IMR-90 (cell line): ENCODE data around the gene AHCYL2. TPM values are rescaled to one million over a fixed set of nuclear protein-coding genes. Genes with fewer than 3 reads are reported as not detected.

Experiments used
- ATAC-seq: fragments of 200-7000 bp; cut with Tn5 transposase; 2 replicates; pipeline ENCODE4 v1.9.1; 2020; ENCODE audit warnings: low read depth, mild to moderate bottlenecking, moderate library complexity
- BruUV-seq: library from RNA; stranded (reverse); fragments of 400-500 nt; replicated peaks from 2 replicates; lab custom pipeline; 2021; lab: Mats Ljungman, UMichigan
- CTCF ChIA-PET: fragments of 300-600 bp; formaldehyde crosslinking; extraction: SDS; loops from one replicate; lab custom pipeline; 2021; ENCODE audit warnings: antibody characterized with exemption; lab: Yijun Ruan, JAX
- POLR2A ChIA-PET: fragments of 300-600 bp; sonication (Branson Sonifier 250); formaldehyde crosslinking; loops from one replicate; lab custom pipeline; 2022; ENCODE audit warnings: antibody characterized with exemption; ENCODE audit not compliant: unreplicated experiment; lab: Charles Lee
- DNase-seq: peaks from one replicate; pipeline ENCODE4 v3.0.0; 2013
- H2AFZ ChIP-seq: replicated peaks from 2 replicates; pipeline ENCODE3; 2013; ENCODE audit warnings: low read length, mild to moderate bottlenecking; ENCODE audit not compliant: poor library complexity
- H2AK5ac ChIP-seq: 2 replicates; pipeline ENCODE4 v1.6.1; 2013; ENCODE audit warnings: low read depth, low read length, inconsistent platforms
- H2AK9ac ChIP-seq: replicated peaks from 2 replicates; pipeline ENCODE3; 2013; ENCODE audit warnings: mild to moderate bottlenecking, low read depth, low read length, moderate library complexity; ENCODE audit not compliant: poor library complexity
- H2BK120ac ChIP-seq: 2 replicates; pipeline ENCODE4 v1.6.1; 2013; ENCODE audit warnings: low read depth, low read length, inconsistent platforms
- H2BK15ac ChIP-seq: 3 replicates; pipeline ENCODE4 v1.6.1; 2013; ENCODE audit warnings: low read depth, low read length, inconsistent platforms
- H2BK20ac ChIP-seq: 2 replicates; pipeline ENCODE4 v1.6.1; 2013; ENCODE audit warnings: low read depth, mild to moderate bottlenecking, inconsistent platforms, low read length, moderate library complexity
- H2BK5ac ChIP-seq: 2 replicates; pipeline ENCODE4 v1.6.1; 2013; ENCODE audit warnings: mild to moderate bottlenecking, low read depth, low read length, inconsistent platforms; ENCODE audit not compliant: poor library complexity, severe bottlenecking
- H3K14ac ChIP-seq: replicated peaks from 2 replicates; pipeline ENCODE4 v1.6.1; 2013; ENCODE audit warnings: low read depth, low read length, inconsistent platforms
- H3K18ac ChIP-seq: 2 replicates; pipeline ENCODE4 v1.6.1; 2013; ENCODE audit warnings: low read depth, low read length, control low read depth
- H3K23ac ChIP-seq: 2 replicates; pipeline ENCODE4 v1.6.1; 2013; ENCODE audit warnings: low read depth, low read length, inconsistent platforms
- H3K27ac ChIP-seq: 2 replicates; pipeline ENCODE4 v1.5.1; 2013; ENCODE audit warnings: mild to moderate bottlenecking, control low read depth, low read length; ENCODE audit not compliant: insufficient read depth
- H3K27me3 ChIP-seq: 2 replicates; pipeline ENCODE4 v1.6.1; 2013; ENCODE audit warnings: low read length; ENCODE audit not compliant: control insufficient read depth, insufficient read depth
- H3K36me3 ChIP-seq: 2 replicates; pipeline ENCODE4 v1.6.1; 2013; ENCODE audit warnings: low read length, mixed read lengths; ENCODE audit not compliant: control insufficient read depth, insufficient read depth
- H3K4ac ChIP-seq: 2 replicates; pipeline ENCODE4 v1.6.1; 2013; ENCODE audit warnings: low read depth, low read length, inconsistent platforms
- H3K4me1 ChIP-seq: 2 replicates; pipeline ENCODE4 v1.6.1; 2013; ENCODE audit warnings: low read length, mixed read lengths; ENCODE audit not compliant: control insufficient read depth, insufficient read depth
- H3K4me2 ChIP-seq: 2 replicates; pipeline ENCODE4 v1.6.1; 2013; ENCODE audit warnings: low read depth, mild to moderate bottlenecking, control low read depth, low read length, moderate library complexity
- H3K4me3 ChIP-seq: 2 replicates; pipeline ENCODE4 v1.5.1; 2013; ENCODE audit warnings: low read depth, mild to moderate bottlenecking, control low read depth, low read length, moderate library complexity; ENCODE audit not compliant: insufficient read depth
- H3K56ac ChIP-seq: 2 replicates; pipeline ENCODE4 v1.6.1; 2013; ENCODE audit warnings: low read length, inconsistent platforms; ENCODE audit not compliant: insufficient read depth; ENCODE audit errors: extremely low read depth
- H3K79me1 ChIP-seq, 2 experiments: 2 replicates each; pipeline ENCODE4 v1.6.1; 2013; ENCODE audit warnings: low read length in 2 of 2, inconsistent platforms in 1 of 2, low read depth in 1 of 2
- H3K9ac ChIP-seq: 2 replicates; pipeline ENCODE4 v1.6.1; 2013; ENCODE audit warnings: low read depth, low read length, control low read depth
- H3K9me1 ChIP-seq: 2 replicates; pipeline ENCODE4 v1.6.1; 2013; ENCODE audit warnings: low read length, inconsistent platforms; ENCODE audit not compliant: insufficient read depth
- H3K9me3 ChIP-seq: 2 replicates; pipeline ENCODE4 v1.6.1; 2013; ENCODE audit warnings: low read length; ENCODE audit not compliant: control insufficient read depth, insufficient read depth
- H4K20me1 ChIP-seq: 2 replicates; pipeline ENCODE4 v1.6.1; 2013; ENCODE audit warnings: low read length, inconsistent platforms; ENCODE audit not compliant: insufficient read depth
- H4K5ac ChIP-seq: 2 replicates; pipeline ENCODE4 v1.6.1; 2013; ENCODE audit warnings: mild to moderate bottlenecking, low read depth, low read length, control low read depth
- H4K8ac ChIP-seq, 2 experiments: 2 replicates each; pipeline ENCODE4 v1.6.1; 2013; ENCODE audit warnings: low read depth in 2 of 2, low read length in 2 of 2, control low read depth in 1 of 2, inconsistent platforms in 1 of 2
- H4K91ac ChIP-seq: 2 replicates; pipeline ENCODE4 v1.6.1; 2013; ENCODE audit warnings: low read depth, low read length, inconsistent platforms; ENCODE audit not compliant: insufficient read depth
- CEBPB ChIP-seq: IDR thresholded peaks from 2 replicates; pipeline ENCODE4 v1.6.1; 2012; ENCODE audit warnings: low read depth, low read length, improper control_type of control experiment
- CTCF ChIP-seq: conservative IDR thresholded peaks from 2 replicates; pipeline ENCODE4 v1.5.1; 2012; ENCODE audit warnings: mild to moderate bottlenecking, low read depth, low read length, improper control_type of control experiment
- ELK1 ChIP-seq: fragments of 150-350 bp; IDR thresholded peaks from 2 replicates; pipeline ENCODE4 v1.6.1; 2016; ENCODE audit warnings: low read depth, mild to moderate bottlenecking, low read length, moderate library complexity, borderline replicate concordance
- FOS ChIP-seq: fragments of 150-350 bp; IDR thresholded peaks from 2 replicates; pipeline ENCODE4 v1.6.1; 2016; ENCODE audit warnings: low read depth, low read length
- MAFK ChIP-seq: IDR thresholded peaks from 2 replicates; pipeline ENCODE4 v1.6.1; 2012; ENCODE audit warnings: low read depth, low read length, improper control_type of control experiment
- NFE2L2 ChIP-seq: fragments of 150-350 bp; IDR thresholded peaks from 2 replicates; pipeline ENCODE4 v1.6.1; 2016; ENCODE audit warnings: low read depth, mild to moderate bottlenecking, low read length
- RAD21 ChIP-seq: IDR thresholded peaks from 2 replicates; pipeline ENCODE4 v1.6.1; 2012; ENCODE audit warnings: low read length, improper control_type of control experiment
- RCOR1 ChIP-seq: IDR thresholded peaks from 2 replicates; pipeline ENCODE4 v1.6.1; 2012; ENCODE audit warnings: mild to moderate bottlenecking, low read length, improper control_type of control experiment; ENCODE audit not compliant: insufficient replicate concordance
- RFX5 ChIP-seq: IDR thresholded peaks from 2 replicates; pipeline ENCODE4 v1.8.0; 2012; ENCODE audit warnings: low read depth, mild to moderate bottlenecking, low read length, moderate library complexity
- SMC3 ChIP-seq: fragments of 150-350 bp; IDR thresholded peaks from 2 replicates; pipeline ENCODE4 v1.6.1; 2016; ENCODE audit warnings: low read depth, mild to moderate bottlenecking, antibody characterized with exemption, low read length, moderate library complexity
- USF2 ChIP-seq: fragments of 150-350 bp; IDR thresholded peaks from 2 replicates; pipeline ENCODE4 v1.6.1; 2017; ENCODE audit warnings: mild to moderate bottlenecking, antibody characterized with exemption, low read length, low read depth
- WGBS, 2 experiments: methylation state at CpG; one replicate each; pipeline versions ENCODE4 v1.1.5 to v1.1.7; 2013; ENCODE audit warnings: missing lambda C conversion rate in 2 of 2; ENCODE audit not compliant: insufficient read length in 1 of 2; ENCODE audit errors: extremely low coverage in 2 of 2; 5-methylcytosine and 5-hydroxymethylcytosine counted together
- dilution Hi-C: fragments of 300-500 bp; cut with HindIII; formaldehyde crosslinking; loops from one replicate; pipeline ENCODE4 v1.14.3; 2018; ENCODE audit warnings: low sequenced_read_pairs; ENCODE audit not compliant: unreplicated experiment
- in situ Hi-C: fragments of 300-500 bp; cut with MboI; formaldehyde crosslinking; loops from 3 replicates; pipeline ENCODE4 v1.14.3; 2019; ENCODE audit warnings: low sequenced_read_pairs, inconsistent platforms, mixed read lengths
- intact Hi-C: fragments of 100-400 bp; cut with micrococcal nuclease; formaldehyde crosslinking; loops from 2 replicates; pipeline ENCODE4 v1.10.0; 2022
- polyA plus RNA-seq, 3 experiments: library from polyadenylated mRNA; depleted of rRNA; stranded (reverse); fragments of >200 nt; gene quantifications; 2 replicates each; pipeline ENCODE4 v1.2.3, GENCODE V29; 2012; ENCODE audit warnings: low replicate concordance in 1 of 3
- total RNA-seq: library from RNA; depleted of rRNA; stranded (reverse); fragments of >200 nt; gene quantifications from 2 replicates; pipeline ENCODE4 v1.2.3, GENCODE V29; 2012

Gene AHCYL2
- total and polyA plus RNA-seq, 2 of the 4 experiments (the other 2 are of a cell fraction): 5.7 to 7.6 TPM

- Histone ChIP-seq H2BK15ac (no peak overlapping the region), H4K91ac (no peak overlapping the region), H4K20me1 (no peaks in the 10 kb centered on the region), H3K9me3 (no peaks in the 10 kb centered on the region), H2AK9ac (no peak overlapping the region), H3K27me3 (no peaks in the 10 kb centered on the region), H2AK5ac (no peak overlapping the region), H2BK20ac (no peak overlapping the region), H3K4ac (no peak overlapping the region), H3K36me3 (0 out of 2 replicates have a peak, but pooled peaks cover 2% of the 10 kb centered on the region), H3K56ac (no peak overlapping the region), H2BK5ac (no peak overlapping the region), H3K4me1 (peaks cover 2% of the 10 kb centered on the region; the same call in 1 of the 2 replicates), H3K23ac (no peak overlapping the region), H3K18ac (no peak overlapping the region), H3K9ac (no peak overlapping the region), H2AFZ (no peak overlapping the region), H3K9me1 (no peaks in the 10 kb centered on the region), H3K4me2 (no peak overlapping the region), H3K14ac (no peak overlapping the region), H4K5ac (no peak overlapping the region), H3K79me1 (no peaks in the 10 kb centered on the region), H4K8ac (no peak overlapping the region), H3K27ac (no peak overlapping the region), H2BK120ac (no peak overlapping the region), H3K4me3 (no peak overlapping the region)
- POLR2A ChIA-PET: no interaction called here
- dilution Hi-C loops (no loop called here), in situ Hi-C loops (no loop called here), intact Hi-C loops (loop anchor here (5.0 kb wide), 1 partner anchor 45 kb away; the partner anchor contains the start of gene STRIP2)
- no TSS peak for BruUV-seq
- CTCF ChIA-PET: interaction anchor here (0.6 kb wide), 1 partner anchor 55 kb away, joined by 4 read pairs; no protein-coding TSS in a partner anchor
- DNase-seq: no peak
- WGBS, 2 experiments: no CpG with 5 or more reads among the region's 2 CpGs
- no peak for ATAC-seq
- no peak for TF ChIP-seq CEBPB
- no peak for TF ChIP-seq RCOR1
- TF ChIP-seq CTCF: no peak
- TF ChIP-seq NFE2L2: no peak
- TF ChIP-seq ELK1: no peak
- TF ChIP-seq RAD21: no peak
- no peak for TF ChIP-seq FOS
- no peak for TF ChIP-seq USF2
- no peak for TF ChIP-seq MAFK
- no peak for TF ChIP-seq SMC3
- no peak for TF ChIP-seq RFX5
These were observed 162.7 kb downstream of the AHCYL2 start for GRCh38 chr7:129387537-129387936.
